ENCODE results near the gene PROZ. TPM values are rescaled to one million over a fixed set of nuclear protein-coding genes. Genes with fewer than 3 reads are reported as not detected.

The PROZ gene
- total RNA-seq, 1 donor from 2014 or later: not detected

GRCh38 chr13:113186061-113186900 is 27.8 kb downstream of the PROZ start:
- peak; percentile 30 for ATAC-seq
- intact Hi-C loops (cut with DNase I): no loop called here
- DNase-seq (ENCODE audit: missing footprints): no peak

GRCh38 chr13:113187263-113187669 is 28.8 kb downstream of the PROZ start:
- ATAC-seq (peak; percentile 93), DNase-seq (ENCODE audit: missing footprints) (peak; percentile 89)
- intact Hi-C loops (cut with DNase I): no loop called here

- ATAC-seq (no peak), DNase-seq (ENCODE audit: missing footprints) (no peak)
- intact Hi-C loops (cut with DNase I): no loop called here
Measured at GRCh38 chr13:113187883-113188665, 29.6 kb downstream of the PROZ start.

GRCh38 chr13:113190181-113190580 is 31.7 kb downstream of the PROZ start:
- intact Hi-C loops (cut with DNase I): no loop called here
- no peak for DNase-seq (ENCODE audit: missing footprints)
- no peak for ATAC-seq

GRCh38 chr13:113192279-113192678 is 33.8 kb downstream of the PROZ start:
- DNase-seq (ENCODE audit: missing footprints) (no peak), ATAC-seq (no peak)
- intact Hi-C loops (cut with DNase I): no loop called here

- intact Hi-C loops (cut with DNase I): no loop called here
- DNase-seq (ENCODE audit: missing footprints) (no peak), ATAC-seq (no peak)
Measured at GRCh38 chr13:113192902-113193301, 34.5 kb downstream of the PROZ start.

- intact Hi-C loops (cut with DNase I): no loop called here
- DNase-seq (ENCODE audit: missing footprints) (no peak), ATAC-seq (no peak)
Measured at GRCh38 chr13:113195360-113195759, 36.9 kb downstream of the PROZ start.

- ATAC-seq (peak; percentile 30), DNase-seq (ENCODE audit: missing footprints) (no peak)
- intact Hi-C loops (cut with DNase I): no loop called here
Measured at GRCh38 chr13:113196970-113197737, 38.7 kb downstream of the PROZ start.

GRCh38 chr13:113201815-113202214 is 43.4 kb downstream of the PROZ start:
- no peak for ATAC-seq
- intact Hi-C loops (cut with DNase I): no loop called here
- no peak for DNase-seq (ENCODE audit: missing footprints)

GRCh38 chr13:113202912-113203311 is 44.5 kb downstream of the PROZ start:
- ATAC-seq (peak; percentile 27), DNase-seq (ENCODE audit: missing footprints) (no peak)
- intact Hi-C loops (cut with DNase I): no loop called here

GRCh38 chr13:113203507-113204377 is 45.3 kb downstream of the PROZ start:
- peak; percentile 80 for ATAC-seq
- peak; percentile 82 for DNase-seq (ENCODE audit: missing footprints)
- intact Hi-C loops (cut with DNase I): no loop called here

- intact Hi-C loops (cut with DNase I): no loop called here
- no peak for DNase-seq (ENCODE audit: missing footprints)
- peak; percentile 2 for ATAC-seq
Measured at GRCh38 chr13:113204378-113204734, 45.9 kb downstream of the PROZ start.

GRCh38 chr13:113205428-113205931 is 47.0 kb downstream of the PROZ start:
- DNase-seq (ENCODE audit: missing footprints): no peak
- intact Hi-C loops (cut with DNase I): loop anchor here (5.0 kb wide), 1 partner anchor 53 kb away; no protein-coding TSS in a partner anchor
- no peak for ATAC-seq

- intact Hi-C loops (cut with DNase I): loop anchor here (5.0 kb wide), 1 partner anchor 55 kb away; no protein-coding TSS in a partner anchor
- no peak for DNase-seq (ENCODE audit: missing footprints)
- ATAC-seq: no peak
Measured at GRCh38 chr13:113207460-113207859, 49.0 kb downstream of the PROZ start.

GRCh38 chr13:113207890-113208420 is 49.5 kb downstream of the PROZ start:
- DNase-seq (ENCODE audit: missing footprints) (peak; percentile 80), ATAC-seq (peak; percentile 3)
- intact Hi-C loops (cut with DNase I): loop anchor here (5.0 kb wide), 1 partner anchor 56 kb away; no protein-coding TSS in a partner anchor

- peak; percentile 86 for ATAC-seq
- DNase-seq (ENCODE audit: missing footprints): peak; percentile 96
- intact Hi-C loops (cut with DNase I): loop anchor here (5.0 kb wide), 1 partner anchor 56 kb away; no protein-coding TSS in a partner anchor
Measured at GRCh38 chr13:113208421-113209335, 50.2 kb downstream of the PROZ start, which contains the start of gene PCID2. TSS of gene PCID2 (minus strand) at chr13:113208669. CDS start at chr13:113208634, 35 bp downstream.
